GM12878 (cell line): ENCODE results near the gene DGKB. TPM values are rescaled to one million over a fixed set of nuclear protein-coding genes. Genes with fewer than 3 reads are reported as not detected.

Source experiments
- ATAC-seq: fragments of 200-7000 bp; cut with Tn5 transposase; 3 replicates; pipeline ENCODE4 v1.9.1; 2020; ENCODE audit warnings: mild to moderate bottlenecking, moderate library complexity
- BruUV-seq: library from RNA; stranded (reverse); fragments of 400-500 nt; replicated peaks from 2 replicates; lab custom pipeline; 2021; lab: Mats Ljungman, UMichigan
- CTCF ChIA-PET: fragments of 300-600 bp; sonication (Branson Sonifier 250); formaldehyde crosslinking; extraction: SDS; loops from one replicate; lab custom pipeline; 2021; ENCODE audit warnings: inconsistent platforms; lab: Yijun Ruan, JAX
- POLR2A ChIA-PET: fragments of 350-600 bp; formaldehyde crosslinking; extraction: SDS; loops from one replicate; lab custom pipeline; 2021; ENCODE audit warnings: inconsistent platforms; lab: Charles Lee
- RAD21 ChIA-PET: fragments of 300-600 bp; sonication (Branson Sonifier 250); formaldehyde crosslinking; loops from one replicate; lab custom pipeline; 2023; ENCODE audit warnings: antibody characterized with exemption; ENCODE audit not compliant: unreplicated experiment; lab: Charles Lee
- SMC1A ChIA-PET: fragments of 300-600 bp; sonication (Branson Sonifier 250); formaldehyde crosslinking; loops from one replicate; lab custom pipeline; 2023; ENCODE audit not compliant: unreplicated experiment, uncharacterized antibody; lab: Charles Lee
- DNase-seq: peaks from one replicate; pipeline ENCODE4 v3.0.0-alpha.2; 2011; ENCODE audit warnings: low read depth, low spot score
- FAIRE-seq: peaks from 3 replicates; lab custom pipeline; 2011; peaks lifted over from hg19 to GRCh38; lab: Jason Lieb, UNC
- H2AFZ ChIP-seq: 2 replicates; pipeline ENCODE4 v1.6.0; 2011; ENCODE audit warnings: low read depth, low read length, control low read depth; ENCODE audit not compliant: control insufficient read depth
- H3K27ac ChIP-seq: 2 replicates; pipeline ENCODE4 v1.5.1; 2011; ENCODE audit warnings: control low read depth; ENCODE audit not compliant: control insufficient read depth, insufficient read depth
- H3K27me3 ChIP-seq, 2 experiments: replicated peaks in 1 of 2; 2 replicates each; pipeline versions ENCODE4 v1.6.0 to v1.6.1; 2011; ENCODE audit warnings: low read length in 1 of 2; ENCODE audit not compliant: control insufficient read depth in 2 of 2, insufficient read depth in 2 of 2
- H3K36me3 ChIP-seq, 2 experiments: 2 replicates each; pipeline ENCODE4 v1.5.1; 2011; ENCODE audit warnings: low read length in 1 of 2; ENCODE audit not compliant: control insufficient read depth in 2 of 2, insufficient read depth in 2 of 2
- H3K4me1 ChIP-seq: 2 replicates; pipeline ENCODE4 v1.6.1; 2011; ENCODE audit warnings: mild to moderate bottlenecking, low read length, moderate library complexity, mixed read lengths; ENCODE audit not compliant: control insufficient read depth, insufficient read depth
- H3K4me2 ChIP-seq: 2 replicates; pipeline ENCODE4 v1.6.0; 2011; ENCODE audit warnings: control low read depth; ENCODE audit not compliant: control insufficient read depth, insufficient read depth
- H3K4me3 ChIP-seq: fragments of 200-600 bp; sonication (generic); 2 replicates; pipeline ENCODE4 v1.5.1; 2016
- H3K79me2 ChIP-seq: 2 replicates; pipeline ENCODE4 v1.6.0; 2011; ENCODE audit warnings: low read length; ENCODE audit not compliant: control insufficient read depth, insufficient read depth
- H3K9ac ChIP-seq: 2 replicates; pipeline ENCODE4 v1.8.0; 2011; ENCODE audit warnings: low read length, control low read depth, mixed read lengths; ENCODE audit not compliant: control insufficient read depth, insufficient read depth
- H3K9me3 ChIP-seq: replicated peaks from 3 replicates; pipeline ENCODE4 v1.5.1; 2011; ENCODE audit warnings: mild to moderate bottlenecking, low read length; ENCODE audit not compliant: control insufficient read depth, insufficient read depth
- H4K20me1 ChIP-seq: 2 replicates; pipeline ENCODE4 v1.6.0; 2011; ENCODE audit not compliant: control insufficient read depth, insufficient read depth
- ASH2L ChIP-seq: fragments of 300-600, 200-600 bp; sonication (generic); IDR thresholded peaks from 2 replicates; pipeline ENCODE4 v1.6.1; 2017; ENCODE audit warnings: low read depth, mild to moderate bottlenecking, borderline replicate concordance
- BCL11A ChIP-seq: IDR thresholded peaks from 2 replicates; pipeline ENCODE4 v1.6.1; 2011; ENCODE audit warnings: low read depth, low read length
- BCLAF1 ChIP-seq: fragments of 450-650 bp; IDR thresholded peaks from 2 replicates; pipeline ENCODE4 v1.6.1; 2017; ENCODE audit warnings: antibody characterized with exemption, mild to moderate bottlenecking, moderate library complexity
- ESRRA ChIP-seq: IDR thresholded peaks from 2 replicates; pipeline ENCODE4 v1.6.1; 2012; ENCODE audit warnings: mild to moderate bottlenecking, low read length, improper control_type of control experiment
- HCFC1 ChIP-seq: fragments of 150-350 bp; IDR thresholded peaks from 2 replicates; pipeline ENCODE4 v1.6.1; 2014; ENCODE audit warnings: low read length
- JUND ChIP-seq: IDR thresholded peaks from 2 replicates; pipeline ENCODE4 v1.6.1; 2012; ENCODE audit warnings: low read depth, mild to moderate bottlenecking, low read length, improper control_type of control experiment, moderate library complexity
- KAT2A ChIP-seq: conservative IDR thresholded peaks from 2 replicates; pipeline ENCODE4 v1.6.1; 2011; ENCODE audit warnings: low read depth, low read length; ENCODE audit not compliant: control insufficient read depth
- KLF5 ChIP-seq: fragments of 450-650 bp; IDR thresholded peaks from 2 replicates; pipeline ENCODE4 v1.6.1; 2014; ENCODE audit warnings: mild to moderate bottlenecking; ENCODE audit not compliant: partially characterized antibody
- RAD51 ChIP-seq: fragments of 450-650 bp; IDR thresholded peaks from 2 replicates; pipeline ENCODE4 v1.6.1; 2016; ENCODE audit warnings: moderate library complexity, mild to moderate bottlenecking, inconsistent platforms
- RCOR1 ChIP-seq: conservative IDR thresholded peaks from 2 replicates; pipeline ENCODE4 v1.6.1; 2012; ENCODE audit warnings: low read depth, low read length, improper control_type of control experiment
- SIX5 ChIP-seq: IDR thresholded peaks from 2 replicates; pipeline ENCODE4 v1.6.1; 2011; ENCODE audit warnings: mild to moderate bottlenecking, low read depth, low read length, moderate library complexity; ENCODE audit not compliant: severe bottlenecking
- SMAD1 ChIP-seq: fragments of 450-650 bp; IDR thresholded peaks from 2 replicates; pipeline ENCODE4 v1.6.1; 2018; ENCODE audit warnings: mild to moderate bottlenecking, low read depth; ENCODE audit not compliant: partially characterized antibody
- SMARCA5 ChIP-seq: fragments of 450-650 bp; IDR thresholded peaks from 2 replicates; pipeline ENCODE4 v1.6.1; 2017; ENCODE audit warnings: mild to moderate bottlenecking
- ZBED1 ChIP-seq: IDR thresholded peaks from 2 replicates; pipeline ENCODE4 v1.6.1; 2016; ENCODE audit warnings: borderline replicate concordance
- ZNF592 ChIP-seq: fragments of 450-650 bp; IDR thresholded peaks from 2 replicates; pipeline ENCODE4 v1.6.1; 2017; ENCODE audit warnings: mild to moderate bottlenecking, moderate library complexity
- WGBS: methylation state at CpG from one replicate; pipeline ENCODE4 v1.1.6; 2016; ENCODE audit warnings: low lambda C conversion rate; ENCODE audit not compliant: insufficient replicate concordance, insufficient coverage; ENCODE audit errors: missing lambda C conversion rate; 5-methylcytosine and 5-hydroxymethylcytosine counted together
- in situ Hi-C: fragments of 300-500 bp; cut with MboI; formaldehyde crosslinking; loops from 9 replicates; pipeline ENCODE4 v1.14.3; 2018; ENCODE audit warnings: mixed read lengths
- intact Hi-C: fragments of 100-400 bp; cut with micrococcal nuclease; formaldehyde crosslinking; loops from one replicate; pipeline ENCODE4 v1.14.2; 2022; ENCODE audit not compliant: unreplicated experiment
- polyA plus RNA-seq, 11 experiments: library from polyadenylated mRNA; depleted of rRNA in 4 of 11; unstranded in 6 of 11; stranded (reverse) in 5 of 11; fragments of >200 nt; fragmentation: Nextera tagmentation in 4 of 11; fragmentation: Illumina TruSeq in 1 of 11; extraction: Ambion mirVana in 4 of 11; extraction: Trizol in 1 of 11; gene quantifications; 1 replicate in 1 of 11; 2 replicates in 10 of 11; pipeline versions ENCODE4 v1.2.1 to v1.2.3, GENCODE V29; 2011 to 2016; ENCODE audit warnings: inconsistent platforms in 2 of 11, missing spikeins in 2 of 11, low read depth in 1 of 11
- total RNA-seq, 4 experiments: library from RNA; depleted of rRNA in 3 of 4; stranded (reverse); fragments of >200 nt in 3 of 4; fragmentation: Illumina TruSeq in 1 of 4; extraction: Trizol in 1 of 4; gene quantifications; 2 replicates each; pipeline versions ENCODE4 v1.2.1 to v1.2.3, GENCODE V29; 2013 to 2021

DGKB gene
- total and polyA plus RNA-seq, 10 of the 15 experiments (the other 5 are each of a cell fraction or from before 2014, with no cell fraction given): 0.02 to 0.10 (median 0.04) TPM; not detected in 6

- no peak for TF ChIP-seq ASH2L
Observed at GRCh38 chr7:14287398-14287797, 615.2 kb downstream of the DGKB start (continued).

- ATAC-seq (no peak), DNase-seq (no peak)
- H3K9me3 ChIP-seq: no peaks in the 10 kb centered on the region
- SMC1A ChIA-PET: no interaction called here
- intact Hi-C loops: no loop called here
- no peaks in the 10 kb centered on the region for H4K20me1 ChIP-seq
- in situ Hi-C loops: no loop called here
- H3K9ac ChIP-seq: no peak overlapping the region
- no TSS peak for BruUV-seq
- no peak overlapping the region for H2AFZ ChIP-seq
- 27% methylated on average over 4 of the region's 4 CpGs for WGBS
- H3K79me2 ChIP-seq: no peaks in the 10 kb centered on the region
- no peaks in the 10 kb centered on the region for H3K27me3 ChIP-seq
- no peak overlapping the region for H3K4me2 ChIP-seq
- CTCF ChIA-PET: no interaction called here
- TF ChIP-seq SMAD1: no peak
- TF ChIP-seq BCL11A: no peak
- TF ChIP-seq KAT2A: no peak
- no peak for TF ChIP-seq SMARCA5
- no peak for TF ChIP-seq HCFC1
- no peak for TF ChIP-seq ESRRA
- no peak for TF ChIP-seq RCOR1
- TF ChIP-seq KLF5: no peak
- no peak for TF ChIP-seq RAD51
- TF ChIP-seq BCLAF1: no peak
- TF ChIP-seq JUND: no peak
- TF ChIP-seq ZBED1: no peak
- no peak for TF ChIP-seq SIX5
- TF ChIP-seq ZNF592: no peak
- TF ChIP-seq, all 136 proteins: peak for 0
- ChIA-PET RAD21 (no interaction called here), POLR2A (no interaction called here)
- Histone ChIP-seq H3K4me1 (no peaks in the 10 kb centered on the region), H3K27ac (no peak overlapping the region), H3K4me3 (no peak overlapping the region), H3K36me3 (no peaks in the 10 kb centered on the region)
- FAIRE-seq: no peak
Observed at GRCh38 chr7:14286036-14286435, 616.5 kb downstream of the DGKB start.
